PFSK-1 (cell line): ENCODE measurements around the gene SFXN2.

ENCODE experiments used
- FOXP2 ChIP-seq: optimal IDR thresholded peaks from 2 replicates; pipeline ENCODE3; 2011; ENCODE audit warnings: borderline replicate concordance, control low read depth, inconsistent platforms; ENCODE audit not compliant: insufficient read depth; ENCODE audit errors: extremely low read length, extremely low read depth
- POLR2AphosphoS5 ChIP-seq: IDR thresholded peaks from 2 replicates; pipeline ENCODE4 v1.6.1; 2012; ENCODE audit warnings: low read depth, mild to moderate bottlenecking, control low read depth, low read length, moderate library complexity
- SIN3A ChIP-seq: IDR thresholded peaks from 2 replicates; pipeline ENCODE4 v1.6.1; 2012; ENCODE audit warnings: mild to moderate bottlenecking, low read length, moderate library complexity, borderline replicate concordance; ENCODE audit not compliant: insufficient read depth
- TAF1 ChIP-seq: IDR thresholded peaks from 2 replicates; pipeline ENCODE4 v1.6.1; 2012; ENCODE audit warnings: low read length, control low read depth, borderline replicate concordance; ENCODE audit not compliant: insufficient read depth
- TF ChIP-seq, protein P1 (sequence below), 2 experiments: IDR thresholded peaks; 2 replicates each; pipeline versions ENCODE4 v1.6.1 to v1.8.0; 2011 to 2012; ENCODE audit warnings: low read depth in 2 of 2, low read length in 2 of 2, control low read depth in 1 of 2, inconsistent platforms in 1 of 2, mild to moderate bottlenecking in 1 of 2, moderate library complexity in 1 of 2; ENCODE audit not compliant: insufficient read depth in 1 of 2

The SFXN2 gene

DNA sequence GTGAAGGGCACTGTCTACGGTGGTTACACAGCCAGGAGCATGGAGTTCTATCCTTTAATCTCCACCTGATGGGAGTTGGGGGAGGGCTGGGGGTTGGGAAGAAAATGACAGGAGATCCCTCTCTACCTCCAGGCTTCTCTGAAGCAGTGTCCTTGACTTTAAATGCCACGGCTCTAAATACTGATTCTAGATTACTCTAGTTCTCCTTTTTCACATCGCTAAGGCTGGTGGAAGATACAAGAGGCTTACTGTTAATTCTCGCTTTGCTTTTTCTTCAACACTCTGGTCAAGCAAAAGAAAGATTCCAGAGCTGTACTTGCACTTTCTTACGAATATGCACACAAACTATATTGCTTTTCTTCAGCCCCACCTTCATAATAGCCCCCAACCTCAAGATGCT is 30.7 kb upstream of the SFXN2 start:
- TF ChIP-seq POLR2AphosphoS5, result no peak
- no peak for TF ChIP-seq SIN3A
- TF ChIP-seq TAF1, result no peak
- TF ChIP-seq, protein P1, sequence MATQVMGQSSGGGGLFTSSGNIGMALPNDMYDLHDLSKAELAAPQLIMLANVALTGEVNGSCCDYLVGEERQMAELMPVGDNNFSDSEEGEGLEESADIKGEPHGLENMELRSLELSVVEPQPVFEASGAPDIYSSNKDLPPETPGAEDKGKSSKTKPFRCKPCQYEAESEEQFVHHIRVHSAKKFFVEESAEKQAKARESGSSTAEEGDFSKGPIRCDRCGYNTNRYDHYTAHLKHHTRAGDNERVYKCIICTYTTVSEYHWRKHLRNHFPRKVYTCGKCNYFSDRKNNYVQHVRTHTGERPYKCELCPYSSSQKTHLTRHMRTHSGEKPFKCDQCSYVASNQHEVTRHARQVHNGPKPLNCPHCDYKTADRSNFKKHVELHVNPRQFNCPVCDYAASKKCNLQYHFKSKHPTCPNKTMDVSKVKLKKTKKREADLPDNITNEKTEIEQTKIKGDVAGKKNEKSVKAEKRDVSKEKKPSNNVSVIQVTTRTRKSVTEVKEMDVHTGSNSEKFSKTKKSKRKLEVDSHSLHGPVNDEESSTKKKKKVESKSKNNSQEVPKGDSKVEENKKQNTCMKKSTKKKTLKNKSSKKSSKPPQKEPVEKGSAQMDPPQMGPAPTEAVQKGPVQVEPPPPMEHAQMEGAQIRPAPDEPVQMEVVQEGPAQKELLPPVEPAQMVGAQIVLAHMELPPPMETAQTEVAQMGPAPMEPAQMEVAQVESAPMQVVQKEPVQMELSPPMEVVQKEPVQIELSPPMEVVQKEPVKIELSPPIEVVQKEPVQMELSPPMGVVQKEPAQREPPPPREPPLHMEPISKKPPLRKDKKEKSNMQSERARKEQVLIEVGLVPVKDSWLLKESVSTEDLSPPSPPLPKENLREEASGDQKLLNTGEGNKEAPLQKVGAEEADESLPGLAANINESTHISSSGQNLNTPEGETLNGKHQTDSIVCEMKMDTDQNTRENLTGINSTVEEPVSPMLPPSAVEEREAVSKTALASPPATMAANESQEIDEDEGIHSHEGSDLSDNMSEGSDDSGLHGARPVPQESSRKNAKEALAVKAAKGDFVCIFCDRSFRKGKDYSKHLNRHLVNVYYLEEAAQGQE (IDR thresholded peaks at IDR 0.05; ENCODE audit: insufficient read depth in 1 of 2, low read depth in 2 of 2, low read length in 2 of 2), result no peak
- no peak for TF ChIP-seq FOXP2

DNA sequence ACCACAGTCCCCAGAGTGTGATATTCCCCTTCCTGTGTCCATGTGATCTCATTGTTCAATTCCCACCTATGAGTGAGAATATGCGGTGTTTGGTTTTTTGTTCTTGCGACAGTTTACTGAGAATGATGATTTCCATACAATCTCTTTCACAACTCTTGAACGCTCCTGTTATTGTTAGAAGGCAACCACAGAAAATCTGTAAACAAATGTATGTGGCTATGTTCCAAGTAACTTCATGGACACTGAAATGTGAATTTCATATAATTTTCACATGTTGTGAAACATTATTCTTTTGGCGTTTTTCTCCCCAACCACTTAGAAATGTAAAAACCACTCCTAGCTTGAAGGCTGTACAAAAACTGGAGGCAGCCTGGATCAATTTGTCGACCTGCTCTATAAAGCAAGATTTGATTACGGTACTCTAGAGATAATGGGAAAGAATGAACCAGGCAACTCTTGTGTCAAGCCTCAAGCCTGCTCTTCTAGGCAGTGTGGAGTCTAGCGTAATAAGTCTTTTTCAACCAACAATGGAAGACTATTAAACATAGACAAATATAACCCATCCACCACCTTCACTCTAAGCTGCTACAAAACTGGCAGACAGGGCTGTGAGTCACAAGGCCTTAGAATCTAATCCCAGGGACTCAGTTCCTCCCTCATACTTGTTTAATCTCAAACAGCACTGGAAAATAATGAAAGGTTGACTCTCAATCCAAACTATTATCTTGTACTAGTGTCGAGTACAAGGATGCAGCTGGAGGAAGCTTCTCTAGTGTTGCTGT is 23.0 kb upstream of the SFXN2 start:
- TF ChIP-seq, protein P1 (IDR thresholded peaks at IDR 0.05; ENCODE audit: insufficient read depth in 1 of 2, low read depth in 2 of 2, low read length in 2 of 2), result no peak
- TF ChIP-seq TAF1 (no peak), POLR2AphosphoS5 (no peak), FOXP2 (no peak), SIN3A (no peak)

DNA sequence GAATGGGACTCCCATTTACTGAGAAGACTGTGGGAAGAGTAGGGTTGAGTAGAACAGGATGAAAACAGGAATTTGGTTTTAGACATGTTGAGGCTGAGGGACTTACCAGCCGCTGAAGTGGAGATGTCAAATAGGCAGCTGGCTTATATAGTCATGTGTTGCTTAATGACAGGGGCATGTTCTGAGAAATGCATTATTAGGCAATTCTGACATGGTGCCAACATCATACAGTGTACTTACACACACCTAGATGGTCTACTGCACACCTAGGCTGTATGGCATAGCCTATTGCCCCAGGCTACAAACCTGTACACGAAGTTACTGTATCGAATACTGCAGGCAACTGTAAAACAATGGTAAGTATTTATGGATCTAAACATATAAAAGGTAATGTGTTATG is 17.7 kb upstream of the SFXN2 start:
- no peak for TF ChIP-seq SIN3A
- TF ChIP-seq FOXP2, result no peak
- TF ChIP-seq, protein P1 (IDR thresholded peaks at IDR 0.05; ENCODE audit: insufficient read depth in 1 of 2, low read depth in 2 of 2, low read length in 2 of 2), result no peak
- no peak for TF ChIP-seq TAF1
- TF ChIP-seq POLR2AphosphoS5, result no peak

DNA sequence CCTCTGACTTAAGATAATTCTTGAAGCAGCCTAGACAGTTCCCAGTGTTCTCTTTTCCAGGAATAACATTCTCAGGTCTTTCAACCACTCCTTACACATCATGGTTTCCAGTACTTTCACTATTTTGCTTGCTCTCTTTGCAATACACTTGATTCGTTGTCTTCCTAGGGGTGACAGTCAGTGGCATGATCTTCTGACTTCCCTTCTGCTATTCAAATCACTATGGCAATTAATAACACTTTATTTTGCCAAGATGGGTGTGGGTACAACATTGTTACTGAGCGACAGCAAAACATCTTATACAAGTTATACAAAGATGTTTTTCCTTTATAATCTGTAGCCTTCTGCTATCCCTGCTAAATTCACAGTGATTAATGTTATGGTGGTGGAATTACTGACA is 15.5 kb upstream of the SFXN2 start:
- TF ChIP-seq FOXP2 (no peak), SIN3A (no peak)
- TF ChIP-seq, protein P1 (IDR thresholded peaks at IDR 0.05; ENCODE audit: insufficient read depth in 1 of 2, low read depth in 2 of 2, low read length in 2 of 2), result no peak

DNA sequence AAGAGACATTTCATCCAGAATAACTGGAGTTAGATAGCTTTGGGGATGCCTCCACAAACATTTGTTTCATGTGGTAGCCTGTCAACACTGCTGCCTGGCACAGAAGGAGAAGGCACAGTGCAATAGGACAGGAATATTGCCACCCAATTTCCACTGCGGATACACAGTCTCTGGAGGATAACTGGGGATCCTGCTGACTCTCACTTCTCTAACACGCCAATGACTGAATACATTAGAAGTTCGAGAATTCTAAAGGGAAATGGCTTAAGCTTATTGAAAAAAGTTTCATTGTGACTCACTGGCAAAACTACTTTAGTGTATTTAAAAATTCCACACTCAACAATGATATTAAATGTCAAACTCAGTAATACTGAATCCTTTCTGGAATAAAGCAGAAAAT is 13.2 kb upstream of the SFXN2 start:
- TF ChIP-seq FOXP2 (no peak), SIN3A (no peak), POLR2AphosphoS5 (no peak), TAF1 (no peak)
- TF ChIP-seq, protein P1 (IDR thresholded peaks at IDR 0.05; ENCODE audit: insufficient read depth in 1 of 2, low read depth in 2 of 2, low read length in 2 of 2), result no peak
